Epithelial cell of esophagus (primary cell): ENCODE results near the gene SCN8A.

Experiments
- DNase-seq: peaks from one replicate; pipeline ENCODE4 v3.0.0; 2010; ENCODE audit warnings: low read depth
- H3K4me3 ChIP-seq: 2 replicates; pipeline ENCODE4 v1.5.1; 2011; ENCODE audit warnings: mild to moderate bottlenecking, low read length, control low read depth
- TF ChIP-seq, protein P1 (sequence below): IDR thresholded peaks from 2 replicates; pipeline ENCODE4 v1.5.1; 2011; ENCODE audit warnings: low read depth, mild to moderate bottlenecking, low read length, control low read depth, inconsistent platforms; ENCODE audit not compliant: insufficient read depth; ENCODE audit errors: missing control alignments

Gene SCN8A

GRCh38 chr12:51687614-51688013, 96.6 kb downstream of the SCN8A start:
- no peak overlapping the region for H3K4me3 ChIP-seq
- TF ChIP-seq, protein P1, sequence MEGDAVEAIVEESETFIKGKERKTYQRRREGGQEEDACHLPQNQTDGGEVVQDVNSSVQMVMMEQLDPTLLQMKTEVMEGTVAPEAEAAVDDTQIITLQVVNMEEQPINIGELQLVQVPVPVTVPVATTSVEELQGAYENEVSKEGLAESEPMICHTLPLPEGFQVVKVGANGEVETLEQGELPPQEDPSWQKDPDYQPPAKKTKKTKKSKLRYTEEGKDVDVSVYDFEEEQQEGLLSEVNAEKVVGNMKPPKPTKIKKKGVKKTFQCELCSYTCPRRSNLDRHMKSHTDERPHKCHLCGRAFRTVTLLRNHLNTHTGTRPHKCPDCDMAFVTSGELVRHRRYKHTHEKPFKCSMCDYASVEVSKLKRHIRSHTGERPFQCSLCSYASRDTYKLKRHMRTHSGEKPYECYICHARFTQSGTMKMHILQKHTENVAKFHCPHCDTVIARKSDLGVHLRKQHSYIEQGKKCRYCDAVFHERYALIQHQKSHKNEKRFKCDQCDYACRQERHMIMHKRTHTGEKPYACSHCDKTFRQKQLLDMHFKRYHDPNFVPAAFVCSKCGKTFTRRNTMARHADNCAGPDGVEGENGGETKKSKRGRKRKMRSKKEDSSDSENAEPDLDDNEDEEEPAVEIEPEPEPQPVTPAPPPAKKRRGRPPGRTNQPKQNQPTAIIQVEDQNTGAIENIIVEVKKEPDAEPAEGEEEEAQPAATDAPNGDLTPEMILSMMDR, result no peak
- DNase-seq, result peak; percentile 43

GRCh38 chr12:51689983-51690382, 99.0 kb downstream of the SCN8A start:
- DNase-seq, result no peak
- H3K4me3 ChIP-seq, result no peak overlapping the region
- TF ChIP-seq, protein P1, result no peak

DNA sequence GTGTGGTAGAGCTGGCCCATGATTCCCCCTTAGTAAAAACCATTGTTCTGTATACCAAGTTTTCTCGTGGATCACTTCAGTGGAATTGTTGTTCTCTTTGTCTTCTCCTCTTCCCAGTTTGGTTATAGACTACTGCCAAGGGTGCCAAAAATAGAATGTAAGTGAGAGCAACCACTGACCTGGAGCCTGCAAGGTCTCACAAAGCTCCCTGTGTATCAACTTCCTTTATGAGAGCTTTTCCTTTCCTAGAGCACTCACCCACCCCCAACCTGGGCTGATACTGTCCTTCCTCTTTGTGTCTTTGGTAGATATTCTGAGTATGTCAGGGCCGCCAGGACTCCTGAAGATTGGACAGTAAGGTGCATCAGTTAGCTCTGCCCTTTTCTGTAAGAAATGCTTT, 101.0 kb downstream of the SCN8A start:
- DNase-seq, result no peak
- no peak overlapping the region for H3K4me3 ChIP-seq
- TF ChIP-seq, protein P1, result no peak

DNA sequence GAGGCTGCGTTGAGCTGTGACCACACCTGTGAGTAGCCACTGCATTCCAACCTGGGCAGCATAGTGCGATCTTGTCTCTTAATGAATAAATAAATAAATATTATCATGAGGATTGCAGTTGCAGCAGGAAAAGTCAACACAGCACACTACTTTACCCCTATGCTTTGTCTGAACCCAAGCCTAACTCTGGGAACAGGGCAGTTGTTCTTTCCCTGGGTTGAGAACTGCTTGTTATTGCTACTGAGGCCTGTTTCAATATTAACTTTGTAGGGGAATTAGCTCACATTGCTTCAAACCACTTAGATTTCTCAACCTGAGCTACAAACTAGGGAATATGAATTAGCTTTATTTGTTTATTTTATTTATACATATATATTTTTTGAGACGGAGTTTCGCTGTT, 102.5 kb downstream of the SCN8A start:
- H3K4me3 ChIP-seq, result no peak overlapping the region
- DNase-seq, result no peak
- TF ChIP-seq, protein P1, result no peak

- no peak overlapping the region for H3K4me3 ChIP-seq
- DNase-seq, result no peak
- TF ChIP-seq, protein P1, result no peak
Observed at GRCh38 chr12:51694146-51694545, 103.1 kb downstream of the SCN8A start.

- no peak overlapping the region for H3K4me3 ChIP-seq
- DNase-seq, result no peak
Observed at GRCh38 chr12:51695241-51696010, 104.4 kb downstream of the SCN8A start.

GRCh38 chr12:51699219-51699618, 108.2 kb downstream of the SCN8A start:
- TF ChIP-seq, protein P1, result no peak
- H3K4me3 ChIP-seq, result no peak overlapping the region
- no peak for DNase-seq

More at GRCh38 chr12:51695241-51696010, 104.4 kb downstream of the SCN8A start:
- TF ChIP-seq, protein P1, result no peak
